Dedifferentiated amniotic fluid mesenchymal stem cell (primary cell): ENCODE data around the gene MBOAT7.
"Not testable (repeated sequence)": the region's sequence is repeated elsewhere in the genome, so short reads cannot be mapped to it uniquely, and the experiment has no call there.

Source experiments
- DNase-seq: peaks from one replicate; pipeline ENCODE4 v3.0.0-alpha.2; 2016; ENCODE audit errors: extremely low spot score

The MBOAT7 gene, protein sequence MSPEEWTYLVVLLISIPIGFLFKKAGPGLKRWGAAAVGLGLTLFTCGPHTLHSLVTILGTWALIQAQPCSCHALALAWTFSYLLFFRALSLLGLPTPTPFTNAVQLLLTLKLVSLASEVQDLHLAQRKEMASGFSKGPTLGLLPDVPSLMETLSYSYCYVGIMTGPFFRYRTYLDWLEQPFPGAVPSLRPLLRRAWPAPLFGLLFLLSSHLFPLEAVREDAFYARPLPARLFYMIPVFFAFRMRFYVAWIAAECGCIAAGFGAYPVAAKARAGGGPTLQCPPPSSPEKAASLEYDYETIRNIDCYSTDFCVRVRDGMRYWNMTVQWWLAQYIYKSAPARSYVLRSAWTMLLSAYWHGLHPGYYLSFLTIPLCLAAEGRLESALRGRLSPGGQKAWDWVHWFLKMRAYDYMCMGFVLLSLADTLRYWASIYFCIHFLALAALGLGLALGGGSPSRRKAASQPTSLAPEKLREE

DNA sequence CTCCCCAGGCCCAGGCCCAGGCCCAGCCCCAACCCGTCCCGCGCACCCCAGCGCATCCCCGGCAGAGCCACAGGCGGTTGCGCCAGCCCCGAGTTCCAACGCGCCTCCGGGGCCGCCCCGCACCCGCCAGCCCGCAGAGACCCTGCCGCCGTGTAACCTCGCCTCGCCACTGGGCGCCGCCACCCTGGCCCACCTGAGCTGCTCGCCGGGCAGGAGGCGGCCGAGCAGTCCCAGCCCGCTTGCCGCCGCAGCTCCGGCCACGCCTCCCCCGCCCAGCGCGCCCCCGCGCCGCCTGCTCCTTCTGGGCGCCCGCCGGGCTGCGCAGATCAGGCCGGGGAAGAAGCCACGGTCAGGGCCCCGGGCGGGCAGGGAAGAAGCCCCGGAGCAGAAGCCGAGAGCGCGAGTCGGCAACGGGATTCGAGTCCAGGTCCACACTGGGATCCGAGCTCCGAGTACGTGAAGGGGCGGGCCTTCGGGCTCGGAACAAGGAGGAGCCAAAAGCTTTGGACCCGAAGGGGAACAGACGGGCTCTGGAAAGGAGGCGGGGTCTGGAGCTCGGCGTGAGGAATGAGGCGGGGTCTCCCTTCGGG is at the start of gene MBOAT7:
Gene MBOAT7, minus strand, starts transcription at position 436 of the 590 bp plus-strand sequence. CDS start 1,072 bp downstream, outside the sequence.
- no peak for DNase-seq

- DNase-seq = peak; percentile 13
These were observed 44.6 kb upstream of the MBOAT7 start for GRCh38 chr19:54233941-54234340.

GRCh38 chr19:54231077-54231931 is 41.9 kb upstream of the MBOAT7 start:
- peak; percentile 73 for DNase-seq

GRCh38 chr19:54230031-54230430 is 40.7 kb upstream of the MBOAT7 start:
- peak; percentile 11 for DNase-seq

DNA sequence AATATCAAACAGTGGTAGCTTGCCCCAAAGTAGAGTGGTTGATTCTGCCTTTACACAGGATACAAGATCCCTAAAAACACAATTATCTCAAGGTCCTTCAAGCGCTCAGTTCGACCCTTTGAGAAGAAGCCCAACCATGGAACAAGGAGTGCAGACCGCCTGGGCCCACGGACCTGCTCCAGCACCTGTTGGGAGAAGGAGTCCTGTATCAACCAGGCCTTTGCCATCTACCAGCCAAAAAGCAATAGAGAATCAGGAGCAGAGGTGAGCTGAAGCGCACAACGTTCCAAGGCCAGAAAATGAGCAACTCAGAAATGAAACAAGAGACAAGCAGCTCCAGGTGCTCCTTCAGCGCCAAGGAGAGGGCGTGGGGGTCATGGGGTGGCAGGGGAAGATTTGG is 39.8 kb upstream of the MBOAT7 start:
- peak; percentile 14 for DNase-seq

DNA sequence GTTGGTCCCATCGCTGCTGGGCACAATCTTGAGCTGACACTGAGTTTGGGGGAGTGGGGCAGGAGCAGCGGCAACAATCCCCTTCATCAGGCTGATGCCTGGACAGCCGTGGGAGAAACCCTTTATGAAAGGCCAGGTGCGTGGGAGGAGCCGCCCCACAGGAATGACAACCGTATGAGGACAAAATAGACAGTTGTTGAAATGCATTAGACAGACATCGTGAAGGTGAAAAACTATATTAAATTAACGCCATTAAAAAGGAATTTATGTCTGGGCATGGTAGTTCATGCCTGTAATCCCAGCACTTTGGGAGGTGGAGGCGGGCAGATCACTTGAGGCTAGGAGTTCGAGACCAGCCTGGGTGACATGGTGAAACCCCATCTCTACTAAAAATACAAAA is 35.2 kb upstream of the MBOAT7 start:
- peak; percentile 4 for DNase-seq

GRCh38 chr19:54223937-54224281 is 34.5 kb upstream of the MBOAT7 start:
- DNase-seq = peak; percentile 9

DNA sequence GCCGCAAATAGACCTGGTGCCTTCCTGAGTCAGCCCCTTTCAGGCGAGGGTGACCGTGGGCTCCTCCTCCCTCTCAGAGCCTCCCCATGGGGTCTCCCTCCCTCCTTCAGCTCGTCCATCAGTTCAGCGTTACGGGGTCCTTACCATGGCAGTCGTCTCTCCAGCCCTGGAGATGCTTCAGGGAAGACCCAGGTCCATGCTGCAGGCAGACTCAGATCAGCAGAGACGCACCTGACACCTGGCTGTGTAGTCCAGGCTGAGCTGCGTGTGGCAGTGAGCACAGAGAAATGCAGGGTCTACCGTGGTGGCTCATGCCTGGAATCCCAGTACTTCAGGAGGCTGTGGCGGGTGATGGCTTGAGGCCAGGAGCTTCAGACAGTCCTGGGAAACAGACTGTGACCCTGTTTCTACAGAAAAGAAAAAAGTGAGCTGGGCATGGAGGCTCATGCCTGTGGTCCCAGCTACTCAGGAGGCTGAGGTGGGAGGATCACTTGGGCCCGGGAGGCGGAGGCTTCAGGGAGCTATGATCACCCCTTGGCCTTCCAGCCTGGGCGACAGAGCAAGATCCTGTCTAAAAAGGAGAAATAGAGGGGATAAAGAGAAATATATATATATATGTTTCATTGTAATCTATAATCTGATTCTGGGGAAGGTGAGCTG is 34.0 kb upstream of the MBOAT7 start:
- DNase-seq = peak; percentile 11

DNA sequence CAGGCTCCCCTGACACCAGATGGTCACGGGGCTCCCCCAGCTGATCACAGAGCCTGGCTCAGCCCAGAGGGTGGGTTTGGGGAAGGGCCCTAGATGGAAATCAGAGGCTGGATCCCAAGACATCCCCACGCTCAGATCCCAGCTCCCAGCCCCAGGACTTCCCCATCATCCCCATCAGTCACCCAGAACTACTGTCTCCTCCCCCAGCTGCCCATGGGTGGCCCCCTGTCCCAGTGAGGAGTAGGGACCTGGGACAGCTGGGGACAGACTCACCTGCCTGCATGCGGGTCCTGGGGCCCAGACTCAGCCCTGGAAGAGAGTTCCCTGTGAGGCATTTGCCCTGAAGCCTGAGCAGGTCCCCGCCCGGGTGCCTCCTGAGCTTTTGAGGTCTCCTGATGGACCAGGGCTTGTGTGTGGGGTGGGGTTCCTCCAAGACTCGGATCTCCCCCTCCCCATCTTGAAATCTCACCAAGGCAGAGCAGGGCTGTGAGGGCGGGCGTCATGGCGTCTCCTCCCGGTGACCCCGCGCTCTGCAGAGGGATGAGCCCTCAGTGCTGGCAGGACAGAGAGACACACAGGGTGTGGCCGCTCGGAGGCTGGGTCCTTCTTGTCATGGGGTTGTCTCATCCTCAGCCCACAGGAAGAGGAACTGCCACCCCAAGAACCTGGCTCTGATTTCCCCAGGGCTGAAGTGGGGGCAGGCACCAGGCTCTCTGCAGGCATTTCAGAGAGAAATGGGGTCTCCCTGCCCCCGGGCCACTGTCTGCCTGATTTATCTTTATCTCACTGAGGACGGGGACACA is 33.3 kb upstream of the MBOAT7 start, which contains the start of gene LILRB3:
Gene LILRB3, minus strand, starts transcription at position 534 of the 803 bp plus-strand sequence. Its CDS starts 31 bp downstream, at position 503.
- DNase-seq = peak; percentile 1

DNA sequence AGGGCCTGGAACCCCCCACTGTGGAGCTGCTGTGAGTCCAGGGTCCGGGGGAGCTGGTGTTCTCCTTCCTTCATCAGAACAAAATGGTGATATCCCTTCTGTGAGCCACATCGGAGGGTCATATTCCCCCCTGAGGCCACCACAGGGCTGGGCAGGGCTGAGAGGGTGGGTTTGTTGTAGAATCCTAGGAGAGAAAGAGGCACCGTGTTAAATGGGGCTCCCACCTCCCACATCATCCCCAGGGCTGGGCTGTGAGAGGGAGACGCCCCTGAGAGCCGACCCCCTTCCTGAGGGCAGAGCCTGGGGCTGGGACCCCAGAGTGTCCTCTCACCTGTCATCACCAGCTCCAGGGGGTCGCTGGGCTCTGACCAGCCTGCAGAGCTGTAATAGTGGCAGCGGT is 32.6 kb upstream of the MBOAT7 start:
- peak; percentile 7 for DNase-seq

DNA sequence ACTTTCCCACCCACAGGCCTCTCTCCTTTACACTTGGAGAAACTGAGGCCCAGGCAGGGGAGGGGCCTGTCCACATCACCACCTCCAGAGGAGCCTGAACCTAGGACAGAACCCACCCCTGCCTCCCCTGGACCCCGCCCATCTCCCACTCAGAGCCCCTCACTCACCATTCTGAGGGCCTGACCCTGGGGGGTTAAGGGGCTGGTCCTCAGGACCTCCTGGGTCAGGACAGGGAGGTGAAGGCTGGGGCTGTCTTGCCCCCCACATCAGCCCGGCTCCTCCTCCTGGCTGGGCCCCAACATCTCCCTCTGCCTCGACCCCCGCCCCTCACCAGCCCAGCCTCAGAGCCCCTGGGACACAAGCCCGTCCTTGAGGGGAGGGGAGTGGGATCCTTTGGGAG is 30.3 kb upstream of the MBOAT7 start:
- not testable (repeated sequence) for DNase-seq

- peak; percentile 9 for DNase-seq
These were observed 29.7 kb upstream of the MBOAT7 start for GRCh38 chr19:54218960-54219661.

DNA sequence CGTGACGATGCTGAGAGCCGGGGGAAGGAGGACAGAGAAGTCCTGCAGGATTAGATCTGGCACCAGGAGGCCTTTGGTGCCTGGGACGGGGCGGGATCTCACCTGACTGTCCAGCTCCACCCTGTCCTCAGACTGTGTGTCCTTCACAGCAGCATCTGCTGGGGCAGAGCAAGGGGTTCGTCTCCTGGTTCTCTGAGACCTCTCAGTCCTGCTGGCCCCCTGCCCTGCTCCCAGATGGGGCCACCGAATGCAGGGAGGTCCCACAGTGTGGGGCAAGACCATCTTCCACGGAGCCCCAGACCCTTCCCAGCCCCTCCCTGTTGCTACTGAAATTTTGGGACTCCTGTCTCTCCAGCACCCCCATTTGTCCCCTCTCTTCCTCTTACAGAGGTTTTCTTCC is 28.9 kb upstream of the MBOAT7 start:
- peak; percentile 1 for DNase-seq

DNA sequence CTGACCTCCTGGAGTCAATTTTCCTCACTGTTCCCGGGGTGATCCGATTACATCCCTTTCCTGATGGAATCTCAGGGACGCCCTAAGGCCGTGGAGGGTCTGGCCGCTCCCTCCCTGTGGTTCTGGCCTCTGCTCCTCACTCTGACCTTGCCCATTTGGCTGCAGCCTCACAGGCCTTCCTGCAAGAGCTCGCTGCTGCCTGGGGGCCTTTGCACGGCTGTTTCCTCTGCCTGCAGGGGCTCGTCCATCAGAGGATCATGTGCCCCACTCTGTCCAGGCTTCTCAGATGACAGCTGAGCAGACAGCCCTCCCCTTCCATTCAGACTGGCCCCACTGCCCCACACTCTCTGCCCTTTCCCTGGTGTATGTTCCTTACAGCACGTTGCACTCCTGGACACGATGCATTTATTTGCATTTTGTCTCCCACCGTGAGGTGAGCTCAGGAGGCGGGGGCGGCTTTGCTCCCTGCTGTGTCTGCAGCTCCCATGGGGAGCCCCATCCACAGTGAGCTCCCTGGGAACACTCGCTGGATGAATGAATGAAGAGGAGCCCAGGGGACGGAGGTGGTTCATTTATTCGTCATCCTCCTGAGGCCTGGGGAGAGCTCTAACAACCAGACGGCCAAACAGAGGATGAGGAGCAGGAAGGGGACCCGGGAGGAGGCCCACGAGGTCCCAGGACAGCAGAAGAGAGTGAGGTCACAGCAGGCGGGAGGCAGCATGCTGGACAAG is 28.3 kb upstream of the MBOAT7 start:
- DNase-seq = not testable (repeated sequence)

DNA sequence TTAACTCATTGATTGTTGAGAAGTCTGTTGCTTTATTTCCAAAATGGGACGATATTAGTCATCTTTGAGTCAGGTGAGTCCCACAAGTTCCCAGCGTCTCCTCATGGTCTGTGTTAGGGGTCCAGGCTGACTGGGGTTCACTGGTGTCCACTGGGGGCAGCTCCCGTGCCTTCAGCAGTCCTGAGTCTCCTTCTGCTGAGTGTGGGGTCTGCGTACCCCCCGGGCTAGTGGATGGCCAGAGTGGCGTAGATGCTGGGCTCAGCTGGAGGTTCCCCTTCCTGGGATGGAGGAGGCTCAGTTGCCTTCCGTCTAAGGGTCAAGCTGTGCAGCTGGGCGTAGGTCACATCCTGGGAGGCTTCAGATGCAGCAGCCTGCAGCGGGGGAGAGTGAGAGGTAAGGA is 27.5 kb upstream of the MBOAT7 start:
- DNase-seq = peak; percentile 6

DNA sequence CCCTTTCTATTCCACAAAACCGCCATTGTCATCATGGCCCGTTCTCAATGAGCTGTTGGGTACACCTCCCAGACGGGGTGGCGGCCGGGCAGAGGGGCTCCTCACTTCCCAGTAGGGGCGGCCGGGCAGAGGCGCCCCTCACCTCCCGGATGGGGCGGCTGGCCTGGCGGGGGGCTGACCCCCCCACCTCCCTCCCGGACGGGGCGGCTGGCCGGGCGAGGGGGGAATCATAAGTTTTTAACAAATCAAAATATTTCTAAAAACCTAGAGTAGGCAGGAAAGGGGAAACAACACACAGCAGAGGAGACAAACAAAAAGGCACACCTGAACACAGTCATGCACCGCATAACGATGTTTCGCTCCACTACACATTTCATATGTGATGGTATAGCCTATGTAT is 25.4 kb upstream of the MBOAT7 start:
- DNase-seq = not testable (repeated sequence)

GRCh38 chr19:54214217-54214616 is 24.8 kb upstream of the MBOAT7 start:
- DNase-seq = not testable (repeated sequence)

DNA sequence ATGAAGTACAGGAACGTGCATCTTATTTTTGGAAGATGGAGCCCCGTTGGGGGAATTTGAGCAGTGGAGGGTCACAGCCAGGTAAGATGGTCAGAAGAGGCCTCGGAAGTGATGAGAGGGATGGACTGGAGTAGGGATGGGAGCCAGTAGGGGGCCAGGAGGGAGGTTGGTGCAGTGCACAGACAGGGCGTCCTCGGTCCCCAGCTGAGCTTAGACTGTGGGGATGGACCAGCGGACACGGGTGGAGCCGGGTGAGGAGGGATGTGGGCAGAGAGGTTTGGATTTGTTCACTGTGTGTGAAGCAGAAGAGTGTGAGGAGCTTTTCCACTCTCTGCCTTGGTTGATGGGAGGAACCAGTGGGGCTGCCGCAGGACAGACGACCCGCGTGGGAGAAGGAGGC is 21.9 kb upstream of the MBOAT7 start:
- no peak for DNase-seq

- DNase-seq = peak; percentile 94
These were observed 20.6 kb upstream of the MBOAT7 start for GRCh38 chr19:54209811-54210494.
